ENCODE measurements around the gene R3HDM4.

Gene R3HDM4

DNA sequence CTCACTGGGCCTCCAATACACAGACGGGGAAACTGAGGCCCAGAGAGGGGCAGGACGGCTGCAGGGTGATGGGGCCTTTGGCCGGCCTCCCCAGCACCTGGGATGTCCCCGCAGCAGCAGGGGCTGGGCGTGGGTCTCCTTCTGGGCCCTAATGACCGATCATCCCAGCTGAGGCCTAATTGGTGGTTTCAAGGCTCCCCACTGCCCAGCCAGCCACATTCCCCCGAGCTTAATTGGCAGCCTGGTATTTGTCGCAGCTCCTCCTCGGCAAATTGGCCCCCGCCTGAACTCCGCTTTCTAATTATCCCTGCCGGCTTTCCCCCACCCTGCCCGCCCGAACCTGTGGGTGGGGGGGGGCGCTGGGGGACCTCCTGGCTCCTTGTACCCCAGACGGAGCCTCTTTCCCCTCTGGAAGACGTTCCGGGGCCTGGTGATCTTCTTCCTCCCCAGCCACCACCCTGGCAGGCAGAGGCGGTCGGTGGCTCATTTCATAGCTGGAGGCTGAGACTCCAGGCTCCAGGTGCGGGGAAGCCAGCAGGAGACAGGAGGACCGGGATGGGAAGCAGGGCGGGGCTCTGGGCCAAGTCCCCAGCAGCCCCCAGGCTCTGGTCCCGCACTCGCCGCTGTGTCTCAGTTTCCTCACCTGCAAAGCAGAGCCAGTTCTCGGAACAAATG lies 43.9 kb upstream of the R3HDM4 start:
- Histone ChIP-seq H3K9ac (ENCODE audit: low read length) (no peak overlapping the region), H3F3A (ENCODE audit: insufficient read depth, low read length) (no peaks in the 10 kb centered on the region), H4K20me1 (ENCODE audit: insufficient read depth, low read length) (no peaks in the 10 kb centered on the region), H3K4me3 (ENCODE audit: low read depth, low read length, poor library complexity, severe bottlenecking) (no peak overlapping the region), H3K4me2 (ENCODE audit: low read length) (no peak overlapping the region), H3K79me2 (ENCODE audit: insufficient read depth, low read length) (no peaks in the 10 kb centered on the region), H3K9me3 (ENCODE audit: low read length) (no peaks in the 10 kb centered on the region), H3K27me3 (ENCODE audit: insufficient read depth, low read length) (peaks cover 19% of the 10 kb centered on the region; the same call in 1 of the 2 replicates), H3K36me3 (ENCODE audit: insufficient read depth, low read length) (no peaks in the 10 kb centered on the region), H3K9me2 (ENCODE audit: low read depth, low read length) (no peaks in the 10 kb centered on the region), H3K4me1 (ENCODE audit: insufficient read depth, low read length, severe bottlenecking) (no peaks in the 10 kb centered on the region), H3K27ac (ENCODE audit: low read depth, low read length, poor library complexity, severe bottlenecking) (no peak overlapping the region), H2AFZ (ENCODE audit: low read length) (no peak overlapping the region)
- TF ChIP-seq EZH2 (IDR thresholded peaks at IDR 0.05; ENCODE audit: borderline replicate concordance, low read length): no peak
- TF ChIP-seq, protein P1, sequence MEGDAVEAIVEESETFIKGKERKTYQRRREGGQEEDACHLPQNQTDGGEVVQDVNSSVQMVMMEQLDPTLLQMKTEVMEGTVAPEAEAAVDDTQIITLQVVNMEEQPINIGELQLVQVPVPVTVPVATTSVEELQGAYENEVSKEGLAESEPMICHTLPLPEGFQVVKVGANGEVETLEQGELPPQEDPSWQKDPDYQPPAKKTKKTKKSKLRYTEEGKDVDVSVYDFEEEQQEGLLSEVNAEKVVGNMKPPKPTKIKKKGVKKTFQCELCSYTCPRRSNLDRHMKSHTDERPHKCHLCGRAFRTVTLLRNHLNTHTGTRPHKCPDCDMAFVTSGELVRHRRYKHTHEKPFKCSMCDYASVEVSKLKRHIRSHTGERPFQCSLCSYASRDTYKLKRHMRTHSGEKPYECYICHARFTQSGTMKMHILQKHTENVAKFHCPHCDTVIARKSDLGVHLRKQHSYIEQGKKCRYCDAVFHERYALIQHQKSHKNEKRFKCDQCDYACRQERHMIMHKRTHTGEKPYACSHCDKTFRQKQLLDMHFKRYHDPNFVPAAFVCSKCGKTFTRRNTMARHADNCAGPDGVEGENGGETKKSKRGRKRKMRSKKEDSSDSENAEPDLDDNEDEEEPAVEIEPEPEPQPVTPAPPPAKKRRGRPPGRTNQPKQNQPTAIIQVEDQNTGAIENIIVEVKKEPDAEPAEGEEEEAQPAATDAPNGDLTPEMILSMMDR (IDR thresholded peaks at IDR 0.05; ENCODE audit: low read length): no peak

DNA sequence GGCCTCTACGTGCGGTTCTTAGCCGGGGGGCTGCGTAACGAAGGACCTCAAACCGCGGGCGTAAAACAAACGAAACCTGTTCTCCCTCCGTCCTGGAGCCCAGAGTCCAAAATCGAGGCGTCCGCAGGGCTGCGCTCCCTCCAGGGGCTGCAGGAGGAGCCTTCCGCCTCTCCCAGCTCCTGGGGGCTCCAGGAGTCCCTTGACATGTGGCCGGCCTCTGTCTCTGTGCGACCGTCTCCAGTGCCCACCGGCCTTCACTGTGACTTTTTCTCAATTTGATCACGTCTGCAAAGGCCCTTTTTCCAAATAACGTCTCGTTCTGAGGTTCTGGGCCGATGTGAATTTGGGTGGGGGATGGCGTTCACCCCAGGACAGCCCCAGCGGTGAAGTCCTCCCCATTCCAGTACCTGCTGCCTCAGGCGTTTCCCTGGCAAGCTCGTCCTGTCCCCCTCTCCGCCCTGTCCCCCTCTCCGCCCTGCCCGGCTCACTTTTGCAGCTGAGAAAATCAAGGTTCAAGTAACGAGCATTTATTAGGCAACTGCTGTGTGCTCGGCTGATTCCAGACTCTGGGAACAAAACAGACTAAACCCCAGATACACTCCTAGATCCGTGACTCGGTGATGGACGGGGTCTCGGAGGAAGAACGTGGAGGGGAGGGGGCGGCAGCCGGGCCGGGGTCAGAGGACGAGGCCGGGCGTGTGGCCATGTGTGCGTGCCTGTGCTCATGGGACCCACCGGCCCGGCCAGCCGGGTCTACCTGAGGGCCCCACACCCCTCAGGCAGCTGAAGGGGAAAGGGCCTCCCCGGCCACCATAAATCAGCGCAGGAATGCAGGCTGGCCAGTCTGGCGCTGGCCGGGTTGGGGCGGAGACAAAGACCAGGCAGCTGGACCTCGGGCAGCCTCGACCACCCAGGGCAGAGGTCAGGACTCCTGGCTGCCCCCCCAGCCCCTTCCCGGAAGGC lies 43.1 kb upstream of the R3HDM4 start:
- Histone ChIP-seq H3K4me2 (ENCODE audit: low read length) (no peak overlapping the region), H3K4me1 (ENCODE audit: insufficient read depth, low read length, severe bottlenecking) (no peaks in the 10 kb centered on the region), H3K9me3 (ENCODE audit: low read length) (no peaks in the 10 kb centered on the region), H3K27ac (ENCODE audit: low read depth, low read length, poor library complexity, severe bottlenecking) (no peak overlapping the region), H2AFZ (ENCODE audit: low read length) (no peak overlapping the region), H3K9ac (ENCODE audit: low read length) (no peak overlapping the region), H3F3A (ENCODE audit: insufficient read depth, low read length) (no peaks in the 10 kb centered on the region), H4K20me1 (ENCODE audit: insufficient read depth, low read length) (no peaks in the 10 kb centered on the region), H3K4me3 (ENCODE audit: low read depth, low read length, poor library complexity, severe bottlenecking) (no peak overlapping the region), H3K9me2 (ENCODE audit: low read depth, low read length) (no peaks in the 10 kb centered on the region), H3K27me3 (ENCODE audit: insufficient read depth, low read length) (peaks cover 15% of the 10 kb centered on the region; the same call in 1 of the 2 replicates), H3K79me2 (ENCODE audit: insufficient read depth, low read length) (no peaks in the 10 kb centered on the region), H3K36me3 (ENCODE audit: insufficient read depth, low read length) (no peaks in the 10 kb centered on the region)
- no peak for TF ChIP-seq EZH2 (IDR thresholded peaks at IDR 0.05; ENCODE audit: borderline replicate concordance, low read length)
- TF ChIP-seq, protein P1 (IDR thresholded peaks at IDR 0.05; ENCODE audit: low read length): no peak

DNA sequence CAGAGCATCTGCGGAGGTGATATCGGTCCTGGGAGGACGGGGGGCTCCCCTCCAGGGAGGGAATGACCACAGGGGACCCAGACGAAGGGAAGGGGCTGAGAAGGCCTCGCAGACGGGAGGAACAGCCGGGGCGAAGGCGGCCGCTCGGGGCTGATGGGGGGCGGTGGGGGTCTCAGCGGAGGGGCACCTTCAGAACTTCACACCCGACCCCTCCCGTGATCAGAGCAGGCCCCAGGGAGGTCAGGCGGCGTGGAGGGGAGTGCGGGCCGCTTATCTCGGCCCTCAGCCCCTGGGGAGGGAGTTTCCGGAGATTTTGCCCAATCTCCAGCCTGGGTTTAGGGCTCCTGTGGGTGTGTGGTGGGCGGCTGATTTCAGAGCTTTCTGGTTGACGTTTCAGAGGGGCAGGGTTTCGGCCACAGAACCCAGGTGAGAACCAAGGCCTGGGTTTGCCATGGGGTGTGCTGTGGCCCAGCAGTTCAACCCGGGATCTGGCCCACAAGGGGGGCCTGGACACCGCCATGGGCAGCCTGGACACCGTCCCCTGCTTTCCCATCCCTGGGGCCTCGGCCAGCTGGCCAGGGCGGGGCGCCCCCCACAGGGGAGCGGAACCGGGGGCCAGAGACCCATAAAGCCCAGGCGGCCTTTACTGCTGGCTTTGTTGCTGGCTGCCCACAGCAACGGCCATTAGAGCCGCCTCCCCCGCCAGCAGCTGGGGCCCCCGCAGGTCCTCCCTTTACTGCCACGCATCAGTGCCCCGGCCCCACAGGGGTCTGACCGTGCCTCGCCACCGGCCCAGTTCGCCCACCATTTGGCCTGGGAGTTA lies 41.9 kb upstream of the R3HDM4 start:
- Histone ChIP-seq H2AFZ (ENCODE audit: low read length) (no peak overlapping the region), H3K9me2 (ENCODE audit: low read depth, low read length) (no peaks in the 10 kb centered on the region), H3K27ac (ENCODE audit: low read depth, low read length, poor library complexity, severe bottlenecking) (no peak overlapping the region), H3K27me3 (ENCODE audit: insufficient read depth, low read length) (peaks cover 12% of the 10 kb centered on the region; the same call in 1 of the 2 replicates), H3K79me2 (ENCODE audit: insufficient read depth, low read length) (no peaks in the 10 kb centered on the region), H3K36me3 (ENCODE audit: insufficient read depth, low read length) (no peaks in the 10 kb centered on the region), H3K4me1 (ENCODE audit: insufficient read depth, low read length, severe bottlenecking) (no peaks in the 10 kb centered on the region), H3K4me3 (ENCODE audit: low read depth, low read length, poor library complexity, severe bottlenecking) (no peak overlapping the region), H3K4me2 (ENCODE audit: low read length) (no peak overlapping the region), H4K20me1 (ENCODE audit: insufficient read depth, low read length) (no peaks in the 10 kb centered on the region), H3K9ac (ENCODE audit: low read length) (no peak overlapping the region), H3K9me3 (ENCODE audit: low read length) (no peaks in the 10 kb centered on the region), H3F3A (ENCODE audit: insufficient read depth, low read length) (no peaks in the 10 kb centered on the region)
- TF ChIP-seq EZH2 (IDR thresholded peaks at IDR 0.05; ENCODE audit: borderline replicate concordance, low read length): no peak
- TF ChIP-seq, protein P1 (IDR thresholded peaks at IDR 0.05; ENCODE audit: low read length): no peak

Data from OCI-LY1 (cell line).